ENCODE measurements around the gene TMEM144.

DNA sequence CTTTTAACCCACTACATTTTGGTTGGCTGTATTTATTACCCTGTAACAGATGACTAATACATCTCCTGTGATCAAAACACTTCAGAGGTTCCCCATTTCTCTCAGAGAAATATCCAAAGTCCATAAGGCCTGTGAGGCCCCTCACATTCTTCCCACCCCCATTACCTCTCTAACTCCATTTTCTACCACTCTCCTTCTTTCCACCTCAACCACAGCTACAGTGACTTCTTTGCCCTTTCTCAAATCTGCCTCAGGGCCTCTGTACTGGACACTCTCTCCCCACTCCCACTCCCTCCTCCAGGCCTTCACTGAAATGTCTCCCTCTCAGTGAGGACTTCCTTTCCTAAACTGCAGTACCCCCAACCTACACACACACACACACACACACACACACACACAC is 8.4 kb upstream of the TMEM144 start:
- TF ChIP-seq CTCF (IDR thresholded peaks at IDR 0.05) = no peak
- TF ChIP-seq POLR2A (IDR thresholded peaks at IDR 0.05) = no peak
- TF ChIP-seq POLR2AphosphoS5 (IDR thresholded peaks at IDR 0.05) = no peak
- no peak for TF ChIP-seq EP300 (IDR thresholded peaks at IDR 0.05)
